ENCODE measurements around the gene DIS3L2. TPM values are rescaled to one million over a fixed set of nuclear protein-coding genes. Genes with fewer than 3 reads are reported as not detected.

DIS3L2 gene
- total RNA-seq, 4 donors from 2014 or later = 18.7 to 30.9 (median 26.1) TPM

GRCh38 chr2:231998046-231998445 lies 36.5 kb downstream of the DIS3L2 start:
- TF ChIP-seq, protein P1, sequence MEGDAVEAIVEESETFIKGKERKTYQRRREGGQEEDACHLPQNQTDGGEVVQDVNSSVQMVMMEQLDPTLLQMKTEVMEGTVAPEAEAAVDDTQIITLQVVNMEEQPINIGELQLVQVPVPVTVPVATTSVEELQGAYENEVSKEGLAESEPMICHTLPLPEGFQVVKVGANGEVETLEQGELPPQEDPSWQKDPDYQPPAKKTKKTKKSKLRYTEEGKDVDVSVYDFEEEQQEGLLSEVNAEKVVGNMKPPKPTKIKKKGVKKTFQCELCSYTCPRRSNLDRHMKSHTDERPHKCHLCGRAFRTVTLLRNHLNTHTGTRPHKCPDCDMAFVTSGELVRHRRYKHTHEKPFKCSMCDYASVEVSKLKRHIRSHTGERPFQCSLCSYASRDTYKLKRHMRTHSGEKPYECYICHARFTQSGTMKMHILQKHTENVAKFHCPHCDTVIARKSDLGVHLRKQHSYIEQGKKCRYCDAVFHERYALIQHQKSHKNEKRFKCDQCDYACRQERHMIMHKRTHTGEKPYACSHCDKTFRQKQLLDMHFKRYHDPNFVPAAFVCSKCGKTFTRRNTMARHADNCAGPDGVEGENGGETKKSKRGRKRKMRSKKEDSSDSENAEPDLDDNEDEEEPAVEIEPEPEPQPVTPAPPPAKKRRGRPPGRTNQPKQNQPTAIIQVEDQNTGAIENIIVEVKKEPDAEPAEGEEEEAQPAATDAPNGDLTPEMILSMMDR (IDR thresholded peaks at IDR 0.05; ENCODE audit: low read depth) = no peak

GRCh38 chr2:232000439-232000838 lies 38.9 kb downstream of the DIS3L2 start:
- TF ChIP-seq, protein P1 (IDR thresholded peaks at IDR 0.05; ENCODE audit: low read depth) = no peak

- TF ChIP-seq, protein P1 (IDR thresholded peaks at IDR 0.05; ENCODE audit: low read depth) = no peak
Measured at GRCh38 chr2:232001073-232001472, 39.6 kb downstream of the DIS3L2 start.

DNA sequence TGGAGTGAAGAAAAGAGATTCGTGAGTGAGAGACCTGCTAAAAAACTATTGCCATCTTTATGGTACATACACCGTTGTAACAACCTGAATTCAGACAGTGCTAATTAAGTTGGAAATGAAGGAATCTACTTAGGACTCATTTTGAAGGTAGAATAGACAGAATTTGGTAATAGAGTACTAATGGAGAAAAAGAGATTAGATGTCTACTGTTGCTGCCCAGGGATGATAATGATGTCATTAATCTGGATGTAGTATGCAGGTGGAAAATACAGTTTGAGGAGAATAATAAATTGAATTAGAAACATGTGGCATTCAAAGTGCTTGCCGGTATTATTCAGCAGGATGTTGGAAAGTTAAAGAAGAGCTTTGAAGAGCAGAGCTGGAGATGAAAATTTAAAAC lies 44.7 kb downstream of the DIS3L2 start:
- TF ChIP-seq, protein P1 (IDR thresholded peaks at IDR 0.05; ENCODE audit: low read depth) = no peak

DNA sequence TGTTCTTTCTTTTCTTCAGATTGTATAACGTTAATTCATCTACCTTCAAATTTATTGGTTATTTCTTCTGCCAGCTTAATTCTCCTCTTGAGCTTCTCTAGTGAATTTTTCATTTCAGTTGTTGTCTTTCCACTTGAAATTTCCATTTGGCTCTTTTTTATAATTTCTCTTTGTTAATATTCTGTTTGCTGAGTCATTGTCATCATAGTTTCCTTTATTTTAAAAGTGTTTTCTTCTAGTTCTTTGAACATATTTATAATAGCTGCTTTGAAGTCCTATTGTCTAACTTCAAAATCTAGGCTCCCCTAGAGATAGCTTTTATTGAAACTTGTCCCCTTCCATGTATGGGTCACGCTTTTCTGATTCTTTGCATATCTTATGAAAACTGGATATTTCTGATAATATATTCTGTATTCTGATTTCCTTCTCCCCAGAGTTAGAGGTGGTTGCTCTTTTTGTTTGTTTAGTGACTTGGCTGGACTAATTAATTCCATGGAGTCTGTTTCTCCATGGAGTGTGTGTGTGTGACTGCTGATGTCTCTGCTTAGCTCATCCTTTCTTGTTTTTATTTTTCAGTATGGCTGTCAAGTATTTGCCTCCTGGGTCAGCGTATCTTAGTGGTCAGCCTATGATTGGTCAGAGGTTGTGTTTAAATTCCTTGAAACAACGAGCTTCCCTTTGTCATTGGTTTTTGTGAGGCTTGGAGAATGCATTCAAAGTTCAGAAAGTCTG lies 47.6 kb downstream of the DIS3L2 start:
- TF ChIP-seq, protein P1 (IDR thresholded peaks at IDR 0.05; ENCODE audit: low read depth) = no peak

GRCh38 chr2:232009639-232010274 lies 48.2 kb downstream of the DIS3L2 start:
- TF ChIP-seq, protein P1 (IDR thresholded peaks at IDR 0.05; ENCODE audit: low read depth) = no peak

DNA sequence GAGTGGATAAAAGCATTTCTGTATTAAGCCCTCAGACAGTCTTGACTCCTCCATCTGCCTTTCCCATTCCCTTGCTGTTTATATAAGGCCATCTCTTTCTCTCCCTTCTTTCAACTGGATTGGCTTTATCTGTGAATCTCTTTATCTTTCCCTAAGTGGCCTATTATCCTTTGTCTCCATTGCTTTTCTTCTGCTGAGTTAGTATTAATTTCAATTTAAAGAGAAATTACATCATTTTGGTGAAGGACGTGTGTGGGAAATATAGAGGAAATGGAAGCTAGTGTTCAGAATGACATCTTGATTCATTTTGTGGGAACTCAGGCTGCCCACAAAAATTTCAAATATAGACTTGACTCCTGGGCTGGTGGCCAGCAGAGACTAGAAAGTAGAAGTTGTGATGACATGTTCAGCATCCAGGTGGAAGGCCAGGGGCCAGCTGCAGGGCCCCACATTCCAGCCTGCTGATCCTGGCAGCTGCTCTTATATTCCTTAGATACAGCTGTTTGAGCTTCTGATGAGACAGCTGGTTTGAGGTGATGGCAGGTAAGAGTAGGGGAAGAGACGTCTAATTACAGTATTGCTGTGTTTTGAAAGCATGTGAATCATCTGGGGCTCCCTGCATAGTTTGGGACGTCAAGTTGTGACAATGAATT lies 52.3 kb downstream of the DIS3L2 start:
- TF ChIP-seq, protein P1 (IDR thresholded peaks at IDR 0.05; ENCODE audit: low read depth) = no peak

Data from subcutaneous adipose tissue (tissue), 4 donors.